Measurements from ENCODE around the gene NOP56.

NOP56 gene

DNA sequence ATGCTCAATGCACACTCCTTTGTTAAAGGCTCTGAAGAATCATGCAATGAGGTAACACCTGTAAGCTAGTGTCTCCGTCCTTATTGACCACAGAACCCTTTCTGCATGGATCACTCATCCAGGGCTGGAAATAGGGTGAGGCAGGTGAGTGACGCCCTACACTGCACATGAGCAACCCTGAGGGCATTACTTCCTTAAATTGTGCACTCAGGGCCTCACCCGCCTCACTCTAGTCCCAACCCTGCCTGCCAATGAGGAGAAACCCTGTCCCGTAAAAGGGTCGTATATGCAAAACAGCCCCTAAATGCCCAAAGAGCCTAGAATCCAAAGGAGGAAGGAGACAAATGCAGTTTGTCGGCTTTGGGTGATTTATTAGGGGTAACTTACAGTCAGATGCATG lies 33.6 kb upstream of the NOP56 start:
- Histone ChIP-seq H3K4me3 (ENCODE audit: low read depth, low read length) (no peak overlapping the region), H3K36me3 (replicated peaks) (no peaks in the 10 kb centered on the region), H3K27me3 (replicated peaks) (no peaks in the 10 kb centered on the region), H3K27ac (no peak overlapping the region)
- in situ Hi-C loops (cut with HindIII; ENCODE audit: low pct_ligation_motif_present, low sequenced_read_pairs) = no loop called here
- TF ChIP-seq, protein P1, sequence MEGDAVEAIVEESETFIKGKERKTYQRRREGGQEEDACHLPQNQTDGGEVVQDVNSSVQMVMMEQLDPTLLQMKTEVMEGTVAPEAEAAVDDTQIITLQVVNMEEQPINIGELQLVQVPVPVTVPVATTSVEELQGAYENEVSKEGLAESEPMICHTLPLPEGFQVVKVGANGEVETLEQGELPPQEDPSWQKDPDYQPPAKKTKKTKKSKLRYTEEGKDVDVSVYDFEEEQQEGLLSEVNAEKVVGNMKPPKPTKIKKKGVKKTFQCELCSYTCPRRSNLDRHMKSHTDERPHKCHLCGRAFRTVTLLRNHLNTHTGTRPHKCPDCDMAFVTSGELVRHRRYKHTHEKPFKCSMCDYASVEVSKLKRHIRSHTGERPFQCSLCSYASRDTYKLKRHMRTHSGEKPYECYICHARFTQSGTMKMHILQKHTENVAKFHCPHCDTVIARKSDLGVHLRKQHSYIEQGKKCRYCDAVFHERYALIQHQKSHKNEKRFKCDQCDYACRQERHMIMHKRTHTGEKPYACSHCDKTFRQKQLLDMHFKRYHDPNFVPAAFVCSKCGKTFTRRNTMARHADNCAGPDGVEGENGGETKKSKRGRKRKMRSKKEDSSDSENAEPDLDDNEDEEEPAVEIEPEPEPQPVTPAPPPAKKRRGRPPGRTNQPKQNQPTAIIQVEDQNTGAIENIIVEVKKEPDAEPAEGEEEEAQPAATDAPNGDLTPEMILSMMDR (IDR thresholded peaks at IDR 0.05; ENCODE audit: low read depth, low read length, missing control alignments) = no peak
- no peak for DNase-seq

DNA sequence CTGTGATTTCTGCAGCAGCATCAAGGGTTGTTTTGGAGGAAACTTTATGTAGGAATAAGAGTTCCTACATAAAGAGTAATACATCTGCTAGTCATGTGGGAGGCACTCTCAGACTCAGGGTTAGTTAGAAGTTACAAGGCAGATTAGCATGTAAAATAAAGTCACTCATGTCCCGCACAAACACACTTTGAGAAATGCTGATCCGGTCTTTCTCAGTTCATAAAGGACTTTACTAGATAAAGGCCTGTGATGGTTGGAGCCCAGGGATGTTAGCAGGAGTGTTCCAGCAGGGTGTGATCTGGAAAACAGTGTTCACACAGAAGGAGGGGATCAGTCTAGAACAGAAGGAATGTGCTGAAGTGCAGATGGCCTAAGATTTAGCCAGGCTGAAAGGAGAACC lies 33.1 kb upstream of the NOP56 start:
- Histone ChIP-seq H3K27ac (no peak overlapping the region), H3K27me3 (replicated peaks) (no peaks in the 10 kb centered on the region), H3K4me3 (ENCODE audit: low read depth, low read length) (no peak overlapping the region), H3K36me3 (replicated peaks) (no peaks in the 10 kb centered on the region)
- in situ Hi-C loops (cut with HindIII; ENCODE audit: low pct_ligation_motif_present, low sequenced_read_pairs) = no loop called here
- no peak for DNase-seq
- TF ChIP-seq, protein P1 (IDR thresholded peaks at IDR 0.05; ENCODE audit: low read depth, low read length, missing control alignments) = no peak

DNA sequence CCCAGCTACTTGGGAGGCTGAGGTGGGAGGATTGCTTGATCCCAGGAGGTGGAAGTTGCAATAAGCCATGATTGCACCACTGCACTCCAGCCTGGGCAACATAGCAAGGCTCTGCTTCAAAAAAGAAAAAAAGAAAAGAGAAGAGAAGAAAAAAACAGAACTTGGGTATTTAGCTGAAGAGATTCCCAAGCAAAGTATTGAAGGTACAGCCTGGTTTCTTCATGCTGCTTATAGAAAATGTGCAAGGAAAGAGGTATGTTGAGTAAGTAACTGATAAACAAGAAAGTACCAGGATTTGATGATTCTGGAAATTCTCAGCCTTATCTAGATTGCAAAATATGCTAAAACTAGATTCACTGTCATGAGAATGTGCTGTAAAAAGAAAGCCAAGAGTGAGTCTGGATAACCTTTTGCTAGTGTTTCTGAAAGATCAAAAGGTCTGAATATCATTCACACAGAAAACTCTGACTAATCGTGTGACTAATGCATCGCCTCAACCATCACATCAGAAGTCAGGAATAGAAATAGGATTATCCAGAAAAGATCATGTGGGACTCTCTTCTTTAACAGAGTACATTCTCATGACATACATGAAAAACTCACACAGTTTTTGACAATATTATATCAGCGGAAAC lies 32.4 kb upstream of the NOP56 start:
- DNase-seq = peak; percentile 45
- Histone ChIP-seq H3K4me3 (ENCODE audit: low read depth, low read length) (no peak overlapping the region), H3K27me3 (replicated peaks) (no peaks in the 10 kb centered on the region), H3K36me3 (replicated peaks) (no peaks in the 10 kb centered on the region), H3K27ac (peak overlapping the region; percentile 50)
- in situ Hi-C loops (cut with HindIII; ENCODE audit: low pct_ligation_motif_present, low sequenced_read_pairs) = no loop called here
- TF ChIP-seq, protein P1 (IDR thresholded peaks at IDR 0.05; ENCODE audit: low read depth, low read length, missing control alignments) = no peak

DNA sequence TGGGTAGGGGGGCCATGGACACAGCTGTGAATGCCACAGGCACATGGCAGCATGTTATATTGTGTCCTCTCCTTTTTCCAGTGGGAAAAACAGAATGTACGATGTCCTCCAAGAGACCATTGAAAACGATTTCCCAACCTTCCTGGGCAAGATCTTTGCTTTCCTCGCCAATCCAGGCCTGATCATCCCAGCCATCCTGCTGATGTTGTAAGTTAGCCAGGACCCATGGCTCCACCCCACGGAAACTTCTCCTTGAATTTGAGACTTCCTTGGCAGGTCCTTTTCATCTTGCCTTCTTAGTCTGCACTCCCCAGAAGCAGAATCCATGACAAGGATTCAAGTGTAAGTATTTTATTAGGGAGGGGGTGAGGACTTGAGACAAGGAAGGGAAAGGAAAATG lies 28.2 kb upstream of the NOP56 start:
- in situ Hi-C loops (cut with HindIII; ENCODE audit: low pct_ligation_motif_present, low sequenced_read_pairs) = no loop called here
- H3K36me3 ChIP-seq (replicated peaks) = no peaks in the 10 kb centered on the region
- no peak for DNase-seq
- TF ChIP-seq, protein P1 (IDR thresholded peaks at IDR 0.05; ENCODE audit: low read depth, low read length, missing control alignments) = no peak
- no peak overlapping the region for H3K4me3 ChIP-seq (ENCODE audit: low read depth, low read length)
- H3K27me3 ChIP-seq (replicated peaks) = no peaks in the 10 kb centered on the region
- no peak overlapping the region for H3K27ac ChIP-seq

DNA sequence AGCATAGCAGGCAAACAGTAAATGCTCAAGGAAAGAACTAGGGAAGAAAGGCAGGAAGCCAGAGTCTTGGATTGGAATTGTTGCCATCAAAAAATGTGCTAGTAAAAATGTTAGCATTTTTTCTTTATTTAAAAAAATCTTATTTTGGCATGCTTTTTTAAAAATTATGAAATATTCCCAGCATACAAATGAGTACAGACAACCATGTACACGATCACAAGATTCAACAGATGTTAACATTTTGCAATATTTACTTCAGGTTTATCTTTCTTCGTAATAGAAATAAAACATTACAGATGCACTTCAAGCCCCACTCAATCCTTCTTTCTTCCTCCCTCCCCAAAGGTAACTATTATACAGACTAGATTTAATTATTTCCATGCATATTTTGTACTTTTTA lies 27.4 kb upstream of the NOP56 start:
- TF ChIP-seq, protein P1 (IDR thresholded peaks at IDR 0.05; ENCODE audit: low read depth, low read length, missing control alignments) = no peak

More for the DNA sequence above, 27.4 kb upstream of the NOP56 start:
- no peaks in the 10 kb centered on the region for H3K27me3 ChIP-seq (replicated peaks)
- H3K4me3 ChIP-seq (ENCODE audit: low read depth, low read length) = no peak overlapping the region
- no peak overlapping the region for H3K27ac ChIP-seq
- no peak for DNase-seq
- no peaks in the 10 kb centered on the region for H3K36me3 ChIP-seq (replicated peaks)
- in situ Hi-C loops (cut with HindIII; ENCODE audit: low pct_ligation_motif_present, low sequenced_read_pairs) = no loop called here

All from brain microvascular endothelial cell (primary cell).